GM12892 (cell line): ENCODE results near the gene GALP.
"Not testable (repeated sequence)": the region's sequence is repeated elsewhere in the genome, so short reads cannot be mapped to it uniquely, and the experiment has no call there.

ENCODE experiments used
- POLR2A ChIP-seq: IDR thresholded peaks from 2 replicates; pipeline ENCODE4 v1.6.1; 2011; ENCODE audit warnings: low read depth, low read length, control low read depth
- POLR2AphosphoS5 ChIP-seq: IDR thresholded peaks from 2 replicates; pipeline ENCODE4 v1.6.1; 2011; ENCODE audit warnings: low read depth, low read length, control low read depth

- TF ChIP-seq POLR2A, POLR2AphosphoS5: not testable (repeated sequence)
Observed at GRCh38 chr19:56197646-56198045, 21.8 kb downstream of the GALP start, which contains the start of gene ZSCAN5B.
